ENCODE data around the gene MFSD2B. TPM values are rescaled to one million over a fixed set of nuclear protein-coding genes. Genes with fewer than 3 reads are reported as not detected.

MFSD2B gene
- polyA plus RNA-seq, 3 donors = 3.4 to 4.5 (median 3.7) TPM

DNA sequence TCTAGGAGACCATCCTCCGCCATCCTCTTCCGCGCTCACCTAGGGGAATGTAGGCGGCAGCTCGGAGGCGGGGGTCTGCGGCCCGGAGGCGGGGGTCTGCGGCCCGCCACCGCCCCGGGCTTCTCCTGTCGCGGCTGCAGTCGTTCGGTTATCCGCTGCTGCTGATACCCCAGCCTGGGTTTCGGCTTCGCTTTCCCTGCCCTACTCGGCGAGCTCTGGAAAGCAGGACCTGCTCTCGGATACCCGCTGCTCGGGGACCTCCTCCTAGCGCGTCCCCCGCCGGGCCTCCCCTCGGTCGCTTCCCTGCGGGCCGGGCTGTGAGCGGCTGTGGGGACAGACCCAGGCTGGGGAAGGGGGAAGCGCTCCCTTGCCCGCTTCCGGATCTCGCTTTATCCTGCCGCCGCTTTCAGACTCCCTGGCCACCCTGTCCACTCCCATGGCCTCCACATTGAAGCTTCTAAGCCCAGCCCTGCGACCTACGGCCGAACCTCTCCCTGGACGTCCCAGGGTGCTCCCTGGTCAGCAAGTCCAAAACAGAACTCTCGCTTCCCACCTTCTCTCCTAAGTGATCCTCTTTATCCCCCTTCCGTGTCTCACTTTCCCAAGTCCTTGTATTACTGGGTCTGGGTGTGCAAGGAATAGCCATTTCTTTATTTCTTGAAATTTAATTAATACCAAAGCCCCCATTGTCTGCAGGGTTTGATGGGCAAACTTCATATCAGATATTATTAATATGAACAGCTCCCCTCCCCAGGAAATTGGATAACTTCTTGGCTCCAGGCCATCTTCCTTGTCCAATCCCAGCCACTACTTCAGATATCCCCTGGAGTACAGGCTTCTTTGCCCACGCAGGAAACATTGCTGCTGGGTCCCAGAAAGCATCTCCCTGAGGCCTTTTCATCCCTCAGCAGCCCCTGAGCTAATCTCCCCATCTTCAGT, 40.4 kb downstream of the MFSD2B start:
- no peak for DNase-seq

DNA sequence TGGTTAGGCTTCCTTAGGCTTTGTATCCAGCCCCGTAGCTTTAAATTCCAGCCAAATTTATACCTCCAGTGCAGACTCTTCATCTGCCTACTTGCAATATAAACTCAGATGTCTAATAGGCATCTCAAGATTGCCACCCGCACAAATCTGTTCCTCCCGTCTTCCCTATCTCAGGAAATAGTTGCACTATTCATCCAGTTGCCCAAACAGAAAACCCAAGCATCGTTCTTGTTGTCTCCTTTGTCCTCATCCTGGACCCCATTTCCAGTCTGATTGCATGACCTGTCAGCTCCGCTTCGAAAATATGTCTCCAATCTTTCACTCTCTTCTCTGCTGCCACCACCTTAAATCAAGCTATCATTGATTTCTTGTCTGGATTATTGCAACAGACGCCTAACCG, 41.9 kb downstream of the MFSD2B start:
- no peak for DNase-seq

DNA sequence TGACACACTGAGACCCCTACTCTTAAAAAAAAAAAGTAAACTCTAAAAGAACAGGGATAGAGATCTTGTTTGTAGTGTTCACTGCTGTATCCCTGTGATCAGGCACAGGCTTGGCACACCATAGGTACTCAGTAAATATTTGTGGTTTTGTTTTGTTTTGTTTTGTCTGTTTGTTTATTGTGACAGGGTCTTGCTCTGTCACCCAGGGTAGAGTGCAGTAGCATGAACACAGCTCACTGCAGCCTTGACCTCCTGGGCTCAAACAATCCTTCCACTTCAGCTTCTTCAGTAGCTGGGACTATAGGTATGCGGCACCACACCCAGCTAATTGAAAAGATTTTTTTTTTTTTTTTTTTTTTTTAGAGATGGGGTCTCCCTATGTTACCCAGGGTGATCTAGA, 43.1 kb downstream of the MFSD2B start:
- DNase-seq = no peak

DNA sequence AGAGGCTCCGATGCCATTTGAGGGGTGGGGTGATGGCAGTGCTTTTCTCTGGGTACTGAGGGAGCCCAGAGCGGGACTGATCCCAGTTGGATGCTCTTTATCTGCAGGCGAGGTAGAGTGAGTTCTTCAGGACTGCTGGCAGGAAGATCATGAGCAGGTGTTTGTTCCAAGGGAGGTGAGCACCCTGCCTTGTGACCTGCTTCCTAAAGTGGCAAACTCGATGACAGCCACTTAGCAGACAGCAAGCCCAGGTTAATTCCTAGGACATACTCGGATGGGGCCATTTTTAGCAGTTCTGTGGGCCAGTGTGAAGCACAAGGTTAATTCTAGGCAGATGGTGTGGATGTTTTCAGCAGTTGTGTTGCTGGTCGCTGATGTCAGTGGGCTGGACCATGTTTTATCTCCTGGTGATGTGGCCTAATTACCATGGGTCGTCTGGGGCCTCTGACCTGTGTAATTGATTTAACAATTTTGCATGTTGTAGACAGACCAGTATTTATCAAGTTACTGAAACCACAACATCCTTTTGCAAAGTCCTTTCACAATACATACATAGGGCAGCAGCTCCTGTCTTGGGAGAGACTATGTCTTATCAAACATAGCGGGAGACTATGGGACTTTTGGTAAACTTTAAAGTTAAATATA, 44.6 kb downstream of the MFSD2B start:
- no peak for DNase-seq

DNA sequence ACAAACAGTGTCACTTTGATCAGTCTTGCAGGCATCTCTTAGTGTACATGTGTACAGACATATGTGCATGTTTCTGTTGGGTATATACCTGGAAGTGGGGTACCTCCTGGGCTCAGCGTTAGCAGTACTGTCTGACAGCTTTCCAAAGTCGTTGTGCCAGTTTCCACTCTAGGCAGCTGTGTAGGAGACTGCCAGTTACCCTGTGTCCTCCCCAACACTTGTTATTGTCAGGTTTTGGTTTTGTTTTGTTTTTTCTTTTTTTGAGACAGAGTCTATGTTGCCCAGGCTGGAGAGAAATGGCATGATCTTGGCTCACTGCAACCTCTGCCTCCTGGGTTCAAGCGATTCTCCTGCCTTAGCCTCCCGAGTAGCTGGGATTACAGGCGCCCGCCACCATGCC, 45.9 kb downstream of the MFSD2B start:
- DNase-seq = no peak

DNA sequence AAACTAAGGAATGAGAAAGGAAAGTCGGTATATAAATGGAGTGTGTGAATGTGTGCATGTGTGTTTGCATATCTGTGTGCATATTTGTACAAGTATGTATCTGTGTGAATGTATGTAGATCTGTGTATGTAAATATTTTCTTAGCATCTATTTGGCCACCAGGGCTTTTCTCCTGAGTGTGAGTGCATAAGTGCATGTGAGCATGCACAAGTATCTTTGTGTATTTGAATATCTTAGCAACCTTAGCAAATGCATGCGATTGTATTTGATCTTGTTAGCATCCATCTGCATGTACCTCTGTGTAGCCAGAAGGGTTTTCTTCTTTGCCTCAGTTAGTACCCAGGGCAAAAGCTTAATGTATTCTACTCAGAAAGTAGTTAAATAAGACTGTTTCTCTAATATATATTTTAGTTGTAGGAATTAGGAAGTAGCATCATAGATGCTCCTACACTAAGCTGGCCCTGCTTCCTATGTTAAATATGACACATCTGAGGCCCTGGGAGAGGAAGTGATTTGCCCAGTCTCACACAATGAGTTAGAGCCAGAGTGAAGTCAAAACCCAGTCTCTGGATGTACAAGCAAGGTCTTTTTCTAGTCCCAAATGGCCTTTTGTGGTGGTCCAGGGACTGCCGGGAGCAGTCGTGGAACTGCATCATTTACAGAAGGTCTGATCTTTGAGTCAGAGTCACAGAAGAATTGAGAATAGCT, 48.8 kb downstream of the MFSD2B start:
- no peak for DNase-seq

DNA sequence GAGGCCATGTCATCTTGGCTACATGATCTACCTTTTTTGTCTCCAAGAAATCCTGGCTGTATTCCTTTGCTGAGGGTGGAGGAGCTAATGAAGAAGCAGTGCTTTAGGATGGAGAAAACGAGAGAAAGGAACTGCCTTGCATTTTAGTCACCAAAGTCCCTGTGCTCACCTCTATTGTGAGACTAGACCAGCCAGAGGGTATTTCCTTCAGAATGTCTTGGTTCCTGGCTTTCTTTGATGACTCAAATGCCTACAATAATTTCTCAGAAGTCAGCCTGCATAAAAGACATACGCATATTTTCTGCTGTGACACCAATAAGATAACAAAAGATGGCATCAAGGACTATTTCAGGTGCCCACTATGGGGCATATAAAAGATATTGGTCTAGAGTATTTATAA, 55.5 kb downstream of the MFSD2B start:
- no peak for DNase-seq

DNA sequence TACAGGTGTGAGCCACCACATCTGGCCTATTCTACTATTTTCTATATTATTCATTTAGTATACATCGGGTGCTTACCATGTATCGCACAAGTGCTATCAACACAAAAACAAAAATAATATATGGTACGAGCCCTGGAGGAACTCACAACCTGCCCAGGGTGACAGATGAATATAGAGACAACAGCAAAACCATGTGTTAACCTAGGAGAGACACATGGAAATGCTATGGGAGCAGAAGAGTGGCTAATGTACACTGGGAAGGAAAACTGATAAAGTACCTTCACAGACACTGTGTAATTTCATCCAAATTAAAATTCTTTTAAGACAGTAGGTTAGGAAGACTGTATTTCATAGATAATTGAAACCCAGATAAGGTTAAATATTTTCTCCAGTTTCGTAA, 62.4 kb downstream of the MFSD2B start:
- no peak for DNase-seq

DNA sequence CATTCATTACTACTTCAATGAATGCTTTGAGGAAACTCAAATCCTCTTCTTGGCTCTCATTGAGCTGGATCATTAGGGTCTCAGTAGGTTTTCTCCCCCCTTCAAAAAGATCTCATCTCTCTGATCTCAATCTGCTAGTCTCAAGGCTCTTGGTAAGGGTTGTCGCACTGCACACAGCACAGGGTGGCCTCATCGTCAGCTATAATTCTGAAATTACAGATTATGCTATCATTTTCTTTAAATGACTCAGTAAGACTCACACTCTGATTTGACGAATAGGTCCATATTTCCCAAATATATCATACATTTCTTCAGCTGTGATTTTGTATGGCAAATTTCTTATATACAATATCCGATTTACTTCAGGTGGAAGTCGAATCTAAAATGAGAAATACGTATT, 63.9 kb downstream of the MFSD2B start:
- DNase-seq = no peak

DNA sequence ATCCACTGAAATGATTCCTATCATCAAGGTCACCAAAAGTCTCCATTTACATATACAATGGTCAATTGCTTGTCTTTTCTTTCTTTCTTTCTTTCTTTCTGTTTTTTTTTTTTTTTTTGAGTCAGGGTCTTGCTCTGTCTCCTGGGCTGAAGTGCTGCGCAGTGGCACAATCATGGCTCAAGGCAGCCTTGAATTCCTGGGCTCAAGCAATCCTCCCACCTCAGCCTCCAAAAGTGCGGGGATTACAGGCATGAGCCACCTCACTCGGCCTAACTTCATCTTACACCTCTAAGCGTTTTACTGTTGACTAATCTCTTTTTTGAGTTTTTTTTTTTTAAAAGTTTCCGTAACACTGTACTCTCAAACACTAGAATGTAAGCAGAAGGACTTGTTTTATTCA, 65.4 kb downstream of the MFSD2B start:
- DNase-seq = no peak

Other genes with a start within 250 kb of the MFSD2B start
- 10 to 100 TPM; 16.3 to 20.7 (median 20.3) TPM for gene ATAD2B, start 83.0 kb upstream of the MFSD2B start, polyA plus RNA-seq (ENCODE audit: insufficient read length in 3 of 3)
- gene UBXN2A, start 69.6 kb upstream of the MFSD2B start, polyA plus RNA-seq (ENCODE audit: insufficient read length in 3 of 3) = 10 to 100 TPM; 14.9 to 18.6 (median 17.3) TPM
- 10 to 100 TPM; 14.4 to 15.0 (median 14.7) TPM for gene WDCP, start 37.3 kb downstream of the MFSD2B start, polyA plus RNA-seq (ENCODE audit: insufficient read length in 3 of 3)
- 10 to 100 TPM in 1 of 3 donors, 1 to 10 TPM in 2; 8.5 to 10.4 (median 9.1) TPM for gene FKBP1B, start 39.7 kb downstream of the MFSD2B start, polyA plus RNA-seq (ENCODE audit: insufficient read length in 3 of 3)
- 100 to 1,000 TPM; 125 to 147 (median 130) TPM for gene SF3B6, start 66.2 kb downstream of the MFSD2B start, polyA plus RNA-seq (ENCODE audit: insufficient read length in 3 of 3)
- gene TP53I3, start 74.7 kb downstream of the MFSD2B start, polyA plus RNA-seq (ENCODE audit: insufficient read length in 3 of 3) = 10 to 100 TPM; 45.1 to 56.5 (median 53.5) TPM
- 1 to 10 TPM; 2.0 to 3.5 (median 2.5) TPM for gene PFN4, start 113.2 kb downstream of the MFSD2B start, polyA plus RNA-seq (ENCODE audit: insufficient read length in 3 of 3)
- 10 to 100 TPM; 20.7 to 34.0 (median 28.6) TPM for gene FAM228B, start 113.4 kb downstream of the MFSD2B start, polyA plus RNA-seq (ENCODE audit: insufficient read length in 3 of 3)
- gene FAM228A, start 165.0 kb downstream of the MFSD2B start, polyA plus RNA-seq (ENCODE audit: insufficient read length in 3 of 3) = 1 to 10 TPM in 1 of 3 donors, under 1 TPM in 2; 0.84 to 1.3 (median 0.92) TPM